Measurements from ENCODE around the gene SULT2B1.

GRCh38 chr19:48530770-48531169 is 21.2 kb upstream of the SULT2B1 start:
- TF ChIP-seq CTCF (IDR thresholded peaks at IDR 0.05; ENCODE audit: low read depth, low read length) (no peak), MAX (IDR thresholded peaks at IDR 0.05; ENCODE audit: low read depth, low read length) (no peak), POLR2A (IDR thresholded peaks at IDR 0.05; ENCODE audit: extremely low read depth, insufficient read length) (no peak)

Data from NB4 (cell line).